ENCODE results near the gene ALG1.
"Not testable (repeated sequence)": the region's sequence is repeated elsewhere in the genome, so short reads cannot be mapped to it uniquely, and the experiment has no call there.

The ALG1 gene

GRCh38 chr16:5075637-5076036 is 4.0 kb downstream of the ALG1 start:
- DNase-seq = no peak

DNA sequence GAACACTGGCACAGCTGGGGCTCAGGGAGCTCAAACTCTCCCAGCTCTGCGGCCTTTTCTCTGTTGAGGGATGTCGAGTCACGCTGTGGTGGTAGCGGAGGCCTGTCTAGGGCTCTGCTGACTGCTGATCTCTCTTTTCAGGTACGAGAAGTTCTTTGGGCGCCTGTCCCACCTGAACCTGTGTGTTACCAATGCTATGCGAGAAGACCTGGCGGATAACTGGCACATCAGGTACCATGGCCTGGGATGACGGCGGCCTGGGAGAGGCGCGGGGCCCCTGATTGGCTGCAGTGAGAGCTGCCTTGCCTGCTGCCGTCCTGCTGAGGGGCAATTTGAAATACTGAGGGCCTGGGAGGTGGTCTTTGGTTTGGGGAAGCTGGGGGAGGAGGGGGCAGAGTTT is 5.7 kb downstream of the ALG1 start:
- no peak for DNase-seq

DNA sequence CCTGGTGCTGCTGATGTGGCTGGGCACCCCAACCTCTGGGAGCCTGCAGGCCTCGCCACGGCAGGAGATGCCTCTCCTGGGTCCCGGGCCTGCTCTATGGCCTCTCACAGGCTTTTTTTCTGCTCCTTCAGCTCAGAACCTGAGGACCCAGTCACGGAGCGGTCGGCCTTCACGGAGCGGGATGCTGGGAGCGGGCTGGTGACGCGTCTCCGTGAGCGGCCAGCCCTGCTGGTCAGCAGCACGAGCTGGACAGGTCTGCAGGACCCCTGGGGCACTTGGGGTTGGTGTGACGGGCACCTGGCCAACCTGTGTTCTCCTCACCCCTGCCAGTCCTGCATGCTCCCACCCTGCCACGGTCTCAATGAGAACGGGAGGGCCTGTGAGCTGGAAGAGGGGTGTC is 7.0 kb downstream of the ALG1 start:
- DNase-seq = no peak

- not testable (repeated sequence) for DNase-seq
These were observed 8.8 kb downstream of the ALG1 start for GRCh38 chr16:5080461-5080860.

- not testable (repeated sequence) for DNase-seq
These were observed 9.4 kb downstream of the ALG1 start for GRCh38 chr16:5080996-5081395.

GRCh38 chr16:5083646-5084045 is 12.0 kb downstream of the ALG1 start:
- not testable (repeated sequence) for DNase-seq

- DNase-seq = not testable (repeated sequence)
These were observed 12.6 kb downstream of the ALG1 start for GRCh38 chr16:5084099-5084731.

DNA sequence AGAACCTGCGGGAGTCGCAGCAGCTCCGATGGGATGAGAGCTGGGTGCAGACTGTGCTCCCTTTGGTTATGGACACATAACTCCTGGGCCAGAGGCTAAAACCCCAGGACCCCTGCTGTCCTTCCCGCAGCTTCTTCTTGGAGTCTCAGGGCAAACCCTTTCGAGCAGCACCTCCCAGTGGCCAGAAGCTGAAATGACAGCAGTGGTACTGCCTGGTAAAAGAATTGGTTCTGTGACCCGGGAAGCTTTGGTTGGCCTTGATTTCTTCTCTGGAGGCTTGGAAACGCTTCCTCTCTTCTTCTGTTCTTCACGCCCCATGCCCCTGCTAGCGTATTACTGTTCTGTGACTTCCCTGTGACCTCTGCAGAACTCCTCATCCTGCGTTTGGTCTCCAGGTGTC is 13.2 kb downstream of the ALG1 start:
- DNase-seq = peak; percentile 28

DNA sequence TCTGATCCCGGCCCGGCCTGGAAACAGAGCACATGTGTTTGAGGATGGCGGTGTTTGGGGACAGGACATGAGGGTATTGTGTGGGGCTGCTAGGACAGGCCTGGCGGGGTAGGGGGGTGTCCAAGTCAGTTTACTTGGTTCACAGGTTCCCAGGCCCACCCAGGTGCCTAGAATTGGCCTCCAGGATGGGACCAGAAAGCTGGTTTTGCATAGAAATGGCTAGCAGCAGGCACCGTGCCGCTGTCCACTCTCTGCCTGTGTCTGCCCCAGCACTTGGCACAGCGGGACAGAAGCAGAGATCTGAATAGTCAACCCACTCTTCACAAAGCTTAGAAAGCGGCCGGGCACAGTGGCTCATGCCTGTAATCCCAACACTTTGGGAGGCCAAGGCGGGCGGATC is 14.1 kb downstream of the ALG1 start:
- DNase-seq = not testable (repeated sequence)

DNA sequence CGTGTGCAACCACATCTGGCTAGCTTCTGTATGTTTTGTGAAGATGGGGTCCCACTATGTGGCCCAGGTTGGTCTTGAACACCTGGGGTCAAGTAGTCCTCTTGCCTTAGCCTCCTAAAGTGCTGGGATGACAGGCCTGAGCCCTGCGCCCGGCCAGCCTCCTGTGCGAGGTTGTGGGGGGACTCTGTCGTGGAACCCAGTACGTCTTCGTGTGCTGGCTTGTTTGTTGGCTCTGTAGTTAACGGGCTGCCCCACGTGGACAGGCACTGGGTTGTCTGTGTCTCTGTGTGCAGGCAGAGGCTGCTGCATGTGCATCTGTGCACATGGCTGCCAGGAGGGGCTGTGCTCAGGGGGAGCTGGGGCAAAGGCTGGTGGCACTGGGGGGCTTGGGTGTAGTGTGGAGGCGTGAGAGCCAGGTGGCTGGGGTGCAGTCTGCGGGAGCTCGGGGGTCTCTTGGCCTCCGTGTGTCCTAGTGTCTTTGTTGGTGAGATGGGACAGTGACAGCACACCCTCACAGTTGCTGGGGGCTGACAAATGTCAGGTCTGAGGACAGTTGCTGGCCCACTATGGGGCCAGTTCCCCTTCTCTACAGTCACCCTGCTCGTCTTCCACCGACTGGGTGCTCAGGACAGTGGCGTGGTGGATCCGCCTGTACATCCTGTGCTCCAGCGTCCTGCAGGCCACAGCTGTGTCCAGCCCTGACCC is 16.6 kb downstream of the ALG1 start:
- not testable (repeated sequence) for DNase-seq

DNA sequence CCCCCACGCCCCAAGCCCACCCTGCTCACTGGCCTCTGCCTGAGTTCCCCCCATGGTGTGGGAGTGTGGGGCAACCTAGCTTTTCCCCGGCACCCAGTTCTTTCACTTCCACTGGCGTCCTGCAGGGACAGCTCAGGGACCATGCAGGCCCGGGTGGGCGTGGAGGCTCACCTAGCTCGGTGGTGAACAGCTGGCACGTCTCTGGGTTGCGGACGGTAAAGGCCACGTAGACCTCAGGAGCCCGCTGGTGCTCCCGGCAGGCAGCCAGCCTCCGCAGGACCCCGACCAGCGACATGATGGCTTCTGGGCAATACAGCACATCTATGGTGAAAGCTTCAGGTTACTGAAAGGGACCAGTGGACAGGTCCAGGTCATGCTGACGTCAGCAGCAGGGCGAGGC is 17.3 kb downstream of the ALG1 start:
- DNase-seq = not testable (repeated sequence)

DNA sequence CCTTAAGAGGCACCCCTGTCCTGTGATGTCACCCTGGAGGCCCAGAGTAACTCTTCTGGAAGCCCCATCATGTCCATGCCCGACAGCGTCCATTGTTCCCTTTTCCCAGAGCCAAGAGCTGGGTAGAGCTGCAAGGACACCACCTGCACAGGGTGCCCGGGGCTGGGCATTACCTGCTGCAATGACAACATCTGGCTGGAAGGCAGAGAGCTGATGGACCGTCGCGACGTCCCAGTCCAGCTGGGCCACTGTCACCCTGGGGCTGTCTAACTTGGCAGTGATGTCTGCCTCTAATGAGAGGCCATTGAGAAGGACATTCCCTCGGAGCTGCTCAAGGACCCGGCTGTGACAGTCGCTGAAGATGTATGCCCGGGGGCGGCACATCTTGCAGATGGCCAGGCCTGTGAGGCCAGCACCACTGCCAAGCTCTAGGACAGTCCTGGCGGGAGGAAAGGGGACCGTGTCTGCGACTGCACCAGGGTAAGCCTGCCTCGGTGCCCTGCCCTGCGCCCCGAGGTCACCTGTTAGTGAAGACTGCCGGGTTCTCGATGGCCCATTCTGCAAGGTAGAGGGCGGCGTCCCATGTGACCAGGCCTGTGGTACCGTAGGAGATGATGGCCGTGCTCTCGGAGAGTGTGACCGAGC is 18.4 kb downstream of the ALG1 start:
- not testable (repeated sequence) for DNase-seq

- DNase-seq = not testable (repeated sequence)
These were observed 18.9 kb downstream of the ALG1 start for GRCh38 chr16:5090592-5090991.

DNA sequence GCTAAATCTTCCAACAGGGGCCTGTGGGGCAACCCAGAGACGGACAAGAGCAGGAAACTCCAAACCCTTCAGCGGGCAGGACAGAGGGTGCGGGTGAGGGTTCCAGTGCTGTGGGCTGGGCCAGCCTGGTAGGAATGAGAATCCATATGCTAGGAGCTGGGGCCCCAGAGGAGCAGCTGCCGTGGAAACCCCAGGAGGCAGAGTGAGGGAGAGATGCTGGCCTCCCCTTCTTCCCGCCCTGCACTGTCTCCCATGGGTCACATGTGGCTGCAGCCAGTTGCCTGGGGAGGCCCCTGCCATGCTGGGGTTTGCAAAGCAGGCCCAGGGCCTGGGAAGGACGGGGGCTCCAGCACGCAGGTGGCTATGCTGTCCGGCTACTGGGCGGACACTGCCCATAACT is 21.4 kb downstream of the ALG1 start:
- not testable (repeated sequence) for DNase-seq

DNA sequence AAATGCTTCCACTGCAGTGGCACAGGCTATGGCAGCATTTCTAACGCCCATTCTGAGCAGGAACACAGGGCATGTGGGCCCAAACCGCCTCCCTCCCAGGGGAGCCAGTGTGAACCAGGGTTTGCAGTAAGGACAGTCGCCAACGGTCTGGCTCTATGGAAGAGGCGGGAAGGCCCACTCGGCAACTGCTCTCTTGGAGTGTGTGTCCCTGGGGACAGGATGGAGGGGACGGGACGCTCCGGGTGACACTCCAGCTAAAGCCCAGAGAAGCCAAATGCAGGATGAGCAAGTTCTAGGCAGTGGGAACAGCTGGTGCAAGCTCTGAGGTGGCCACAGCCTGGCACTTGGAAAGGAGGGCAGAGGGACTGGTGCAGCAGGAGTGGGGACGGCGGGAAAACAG is 22.1 kb downstream of the ALG1 start:
- not testable (repeated sequence) for DNase-seq

GRCh38 chr16:5095145-5095830 is 23.6 kb downstream of the ALG1 start:
- not testable (repeated sequence) for DNase-seq

DNA sequence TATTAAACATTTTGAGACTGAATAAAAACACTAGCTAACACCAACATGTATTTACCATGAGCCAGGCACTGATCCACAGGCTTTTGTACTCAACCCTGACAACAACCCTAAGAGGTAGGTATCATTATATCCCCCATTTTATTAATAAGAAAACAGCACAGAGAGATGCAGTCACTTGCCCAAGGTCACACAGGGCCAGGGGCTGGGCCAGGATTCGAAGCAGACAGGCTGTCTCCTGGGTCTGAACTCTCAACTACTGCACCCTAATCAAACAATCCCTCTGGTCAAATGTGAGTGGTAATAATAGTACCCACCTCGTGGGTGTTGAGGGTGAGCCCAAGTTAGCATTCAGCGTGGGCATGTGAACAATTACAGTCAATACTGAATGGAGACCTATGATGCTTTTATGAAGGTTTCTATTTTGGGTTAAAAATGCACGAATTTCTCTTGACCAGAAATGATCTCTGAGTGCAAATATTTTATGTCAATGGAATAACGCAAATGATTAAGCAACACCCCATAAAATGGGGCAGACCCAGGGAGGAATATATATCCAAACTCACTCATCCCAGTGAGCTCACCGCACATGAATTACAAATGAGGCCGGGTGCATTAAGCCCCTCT is 24.9 kb downstream of the ALG1 start:
- DNase-seq = not testable (repeated sequence)

GRCh38 chr16:5097061-5097469 is 25.4 kb downstream of the ALG1 start:
- peak; percentile 5 for DNase-seq

DNA sequence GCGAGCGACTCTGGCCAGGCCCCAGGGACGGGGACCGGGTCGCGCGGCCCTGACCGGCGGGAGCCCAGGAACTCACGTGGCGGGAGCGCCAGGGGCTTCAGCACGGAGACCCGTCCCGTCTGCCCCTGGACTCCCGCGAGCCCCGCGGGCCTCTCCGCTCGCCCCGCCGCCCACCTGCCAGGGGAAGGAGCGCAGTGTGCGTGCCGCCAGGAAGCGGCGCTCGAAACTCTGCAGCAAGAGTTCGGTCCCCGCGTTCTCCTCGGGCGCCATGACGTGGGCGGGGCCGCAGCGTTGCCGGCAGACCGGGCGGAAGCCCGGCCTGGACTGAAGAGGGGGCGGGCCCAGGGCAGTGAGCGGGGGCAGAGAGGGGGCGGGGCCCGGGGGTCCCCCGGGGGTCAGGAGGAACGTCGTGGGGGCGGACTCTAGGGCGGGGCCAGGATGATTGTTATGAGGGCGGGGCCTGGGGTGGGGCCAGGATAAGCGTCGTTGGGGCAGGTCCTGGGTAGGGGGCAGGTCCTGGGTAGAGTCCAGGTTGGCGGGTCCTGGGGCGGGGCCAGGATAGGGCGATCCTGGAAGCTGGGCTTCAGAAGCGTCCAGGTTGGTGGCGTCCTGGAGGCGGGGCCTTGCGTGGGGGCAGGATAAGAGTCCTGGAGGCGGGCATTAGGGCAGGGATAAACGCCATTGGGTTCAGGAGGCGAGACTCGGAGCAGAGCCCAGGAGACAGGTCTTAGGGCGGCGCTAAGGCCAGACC is 26.0 kb downstream of the ALG1 start, which contains the start of gene EEF2KMT:
EEF2KMT (minus strand) TSS at position 326 of the 751 bp plus-strand sequence; CDS start at position 270, 56 bp downstream.
- peak; percentile 99 for DNase-seq

GRCh38 chr16:5098221-5099159 is 26.8 kb downstream of the ALG1 start:
- peak; percentile 66 for DNase-seq

DNA sequence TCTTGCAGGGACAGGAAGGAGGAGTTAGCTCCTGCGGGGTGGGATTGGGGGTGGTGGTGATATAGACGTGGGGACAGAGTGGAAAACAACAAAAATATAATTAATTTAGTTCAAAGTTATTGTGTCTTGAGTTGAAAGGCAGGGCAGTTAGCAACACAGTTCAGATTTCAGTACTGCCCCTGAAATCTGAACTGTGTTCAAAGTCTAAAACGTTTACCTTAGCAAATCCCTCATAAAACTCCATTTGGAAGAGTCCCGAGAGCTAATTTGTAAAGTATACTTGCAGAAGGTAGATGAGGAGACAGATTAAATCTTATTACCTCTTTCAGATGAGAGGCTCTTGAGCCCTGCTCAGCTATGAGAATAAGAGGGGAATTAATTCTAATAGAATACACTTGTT is 27.5 kb downstream of the ALG1 start:
- DNase-seq = not testable (repeated sequence)
